Adipocyte (in vitro differentiated cells): ENCODE measurements around the gene HS3ST5.
A peak's percentile ranks its signal among the peaks of the same experiment; 100 is the strongest.

Experiments
- DNase-seq: peaks from one replicate; pipeline ENCODE4 v3.0.0-alpha.2; 2015; ENCODE audit warnings: low read depth
- H3K27me3 ChIP-seq: replicated peaks from 2 replicates; pipeline ENCODE4 v1.7.0; 2013; ENCODE audit warnings: mild to moderate bottlenecking, low read length, moderate library complexity; ENCODE audit not compliant: control insufficient read depth, insufficient read depth
- H3K36me3 ChIP-seq: 2 replicates; pipeline ENCODE4 v1.7.0; 2013; ENCODE audit warnings: low read length, mild to moderate bottlenecking, moderate library complexity; ENCODE audit not compliant: control insufficient read depth, insufficient read depth, severe bottlenecking
- H3K4me1 ChIP-seq: 2 replicates; pipeline ENCODE4 v1.7.0; 2013; ENCODE audit warnings: mild to moderate bottlenecking, low read length, moderate library complexity; ENCODE audit not compliant: control insufficient read depth, insufficient read depth
- H3K4me3 ChIP-seq: 2 replicates; pipeline ENCODE4 v1.7.0; 2013; ENCODE audit warnings: mild to moderate bottlenecking, low read length, moderate library complexity
- H3K9ac ChIP-seq: 2 replicates; pipeline ENCODE4 v1.7.0; 2013; ENCODE audit warnings: mild to moderate bottlenecking, low read length, moderate library complexity
- H3K9me3 ChIP-seq: 2 replicates; pipeline ENCODE4 v1.7.0; 2013; ENCODE audit warnings: mild to moderate bottlenecking, low read length, moderate library complexity; ENCODE audit not compliant: control insufficient read depth

Gene HS3ST5

GRCh38 chr6:114142258-114142657 lies 200.6 kb downstream of the HS3ST5 start:
- Histone ChIP-seq H3K9me3 (no peaks in the 10 kb centered on the region), H3K27me3 (peaks cover 10% of the 10 kb centered on the region), H3K4me3 (no peak overlapping the region), H3K9ac (no peak overlapping the region), H3K4me1 (peaks cover 4% of the 10 kb centered on the region), H3K36me3 (no peaks in the 10 kb centered on the region)
- DNase-seq: peak; percentile 16

- Histone ChIP-seq H3K36me3 (no peaks in the 10 kb centered on the region), H3K9ac (no peak overlapping the region), H3K4me3 (peak overlapping the region; percentile 71), H3K9me3 (no peaks in the 10 kb centered on the region), H3K4me1 (peaks cover 4% of the 10 kb centered on the region), H3K27me3 (peaks cover 3% of the 10 kb centered on the region)
- peak; percentile 66 for DNase-seq
Measured at GRCh38 chr6:114140416-114140815, 202.4 kb downstream of the HS3ST5 start.

- Histone ChIP-seq H3K27me3 (peaks cover 2% of the 10 kb centered on the region), H3K4me3 (no peak overlapping the region)
- no peak for DNase-seq
Measured at GRCh38 chr6:114138577-114139248, 204.1 kb downstream of the HS3ST5 start.

DNA sequence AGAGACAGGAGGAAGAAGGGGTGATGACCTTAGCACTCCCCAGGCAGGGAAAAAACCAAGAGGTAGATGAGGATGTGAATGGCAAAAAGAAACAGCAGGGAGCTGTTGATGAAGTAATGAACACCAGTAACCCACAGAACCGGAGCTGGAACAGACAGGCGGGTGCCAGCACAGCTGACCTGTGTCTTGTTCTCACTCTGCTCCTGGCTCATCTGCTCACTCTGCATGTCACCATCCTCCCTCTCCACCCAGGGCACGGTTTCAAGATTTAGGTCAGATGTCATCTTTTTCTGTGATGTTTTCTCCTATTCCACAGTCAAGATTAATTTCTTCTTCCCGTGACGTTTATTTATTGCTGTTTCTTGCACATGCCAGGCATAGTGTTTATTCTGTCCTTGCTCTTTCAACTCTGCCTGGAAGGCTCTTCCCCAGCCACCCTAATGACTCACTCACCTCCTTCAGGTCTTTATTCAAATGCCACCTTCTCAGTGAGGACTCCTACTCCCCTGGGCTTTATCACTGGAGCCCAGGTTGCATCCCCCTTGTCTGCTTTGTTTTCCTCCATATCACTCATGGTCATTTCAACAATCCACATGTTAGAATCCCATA lies 207.4 kb downstream of the HS3ST5 start:
- Histone ChIP-seq H3K9ac (no peak overlapping the region), H3K4me1 (no peaks in the 10 kb centered on the region), H3K4me3 (no peak overlapping the region), H3K27me3 (peaks cover 11% of the 10 kb centered on the region), H3K36me3 (no peaks in the 10 kb centered on the region), H3K9me3 (no peaks in the 10 kb centered on the region)
- no peak for DNase-seq

More at GRCh38 chr6:114138577-114139248, 204.1 kb downstream of the HS3ST5 start:
- Histone ChIP-seq H3K4me1 (peaks cover 4% of the 10 kb centered on the region), H3K9ac (no peak overlapping the region), H3K36me3 (no peaks in the 10 kb centered on the region), H3K9me3 (no peaks in the 10 kb centered on the region)

DNA sequence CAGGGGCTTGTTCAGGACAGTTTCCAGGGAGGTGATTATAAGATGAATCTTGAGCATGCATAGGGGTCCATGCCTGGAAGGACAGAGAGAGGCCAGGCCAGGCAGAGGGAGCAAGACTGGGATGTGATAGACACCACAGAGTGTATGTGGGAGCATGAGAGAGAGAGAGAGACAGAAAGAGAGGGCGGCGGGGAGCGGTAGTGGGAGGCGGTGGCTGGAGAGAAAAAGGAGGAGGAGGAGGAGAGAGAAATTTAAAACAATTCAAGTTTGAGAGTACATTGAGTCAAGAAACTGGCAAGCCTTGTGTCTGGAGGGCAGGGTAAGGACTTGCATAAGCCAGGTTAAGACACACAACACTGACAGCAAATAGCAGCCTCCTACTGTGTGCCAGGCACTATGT lies 209.0 kb downstream of the HS3ST5 start:
- Histone ChIP-seq H3K4me3 (no peak overlapping the region), H3K27me3 (peaks cover 11% of the 10 kb centered on the region)

DNA sequence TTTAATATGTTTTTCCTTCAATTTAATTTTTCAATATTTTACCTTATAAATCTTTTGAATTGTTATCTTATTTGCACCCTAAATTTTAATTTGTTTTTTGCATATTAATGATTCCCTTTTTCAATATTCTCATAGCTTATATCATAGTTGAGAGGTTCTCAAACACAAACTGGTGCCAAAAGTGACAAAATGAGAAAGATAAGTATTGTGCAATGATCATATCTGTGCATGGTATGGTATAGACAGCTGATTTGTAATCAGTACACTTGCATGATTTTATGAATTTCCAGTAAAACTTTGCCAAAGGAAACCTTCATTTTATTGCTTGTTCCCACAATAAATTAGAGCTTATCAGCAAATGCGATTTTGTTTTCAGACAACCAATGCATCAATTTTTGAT lies 210.9 kb downstream of the HS3ST5 start:
- Histone ChIP-seq H3K9ac (no peak overlapping the region), H3K9me3 (no peaks in the 10 kb centered on the region), H3K27me3 (peaks cover 9% of the 10 kb centered on the region), H3K4me3 (no peak overlapping the region), H3K36me3 (no peaks in the 10 kb centered on the region), H3K4me1 (no peaks in the 10 kb centered on the region)
- no peak for DNase-seq

More for the DNA sequence above, 209.0 kb downstream of the HS3ST5 start:
- no peaks in the 10 kb centered on the region for H3K4me1 ChIP-seq
- no peaks in the 10 kb centered on the region for H3K36me3 ChIP-seq
- H3K9ac ChIP-seq: no peak overlapping the region
- no peaks in the 10 kb centered on the region for H3K9me3 ChIP-seq
- DNase-seq: no peak

DNA sequence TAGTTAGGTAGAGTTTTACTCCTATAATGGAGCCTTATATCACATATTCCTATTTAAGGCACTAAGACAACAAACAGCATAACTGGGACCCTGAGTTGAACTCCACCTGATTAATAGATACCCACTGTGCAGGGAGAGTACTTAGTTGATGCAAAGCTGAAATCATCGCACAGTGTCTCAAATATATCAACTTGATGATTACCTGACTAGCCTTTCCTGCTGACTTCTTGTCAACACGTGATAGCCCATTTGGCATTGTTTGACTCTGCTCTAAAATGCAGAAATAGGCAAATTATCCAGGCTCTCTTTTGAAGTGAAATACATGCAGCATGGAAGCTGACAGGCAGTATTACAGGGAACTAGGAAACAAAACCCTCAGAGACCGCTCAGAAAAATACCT lies 217.2 kb downstream of the HS3ST5 start:
- DNase-seq: no peak
- H3K9me3 ChIP-seq: no peaks in the 10 kb centered on the region
- no peak overlapping the region for H3K9ac ChIP-seq
- H3K4me1 ChIP-seq: no peaks in the 10 kb centered on the region
- H3K27me3 ChIP-seq: peaks cover 4% of the 10 kb centered on the region
- H3K4me3 ChIP-seq: no peak overlapping the region
- H3K36me3 ChIP-seq: no peaks in the 10 kb centered on the region

DNA sequence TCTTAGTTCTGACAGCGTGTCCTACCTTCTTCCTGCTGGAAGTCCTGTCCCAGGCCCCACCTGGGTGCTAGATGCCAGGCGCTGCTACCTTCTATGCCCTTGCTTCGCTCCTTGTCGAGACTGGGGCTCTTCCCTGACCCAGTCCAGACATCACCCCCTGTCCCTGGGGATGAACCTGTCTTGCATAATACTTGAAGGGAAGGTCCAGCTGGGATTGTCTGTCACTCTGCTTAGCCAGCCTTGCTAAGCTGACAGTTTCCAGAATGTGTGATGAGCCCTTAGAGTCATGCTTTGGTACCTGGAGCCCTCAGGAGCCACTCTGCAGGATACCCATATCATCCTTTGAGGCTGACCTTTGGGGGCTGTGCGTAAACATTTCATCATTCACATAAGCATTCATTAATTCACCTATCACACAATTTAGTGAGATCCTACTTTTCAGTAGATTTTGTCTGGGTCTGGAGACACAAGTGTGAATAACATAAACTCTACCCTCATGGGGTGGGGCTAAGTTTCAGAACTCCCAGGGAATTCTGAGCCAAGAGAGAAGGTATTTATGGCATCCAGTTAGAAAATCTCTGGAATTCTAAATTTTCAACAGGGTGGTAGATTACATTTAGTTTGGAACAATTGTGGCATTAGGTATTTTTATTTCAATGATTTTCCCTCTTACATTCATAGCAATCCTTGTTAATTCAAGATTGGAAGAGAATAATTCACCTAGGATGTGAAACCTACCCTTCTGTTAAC lies 220.7 kb downstream of the HS3ST5 start:
- no peaks in the 10 kb centered on the region for H3K9me3 ChIP-seq
- peaks cover 4% of the 10 kb centered on the region for H3K27me3 ChIP-seq
- no peak overlapping the region for H3K9ac ChIP-seq
- no peaks in the 10 kb centered on the region for H3K4me1 ChIP-seq
- H3K4me3 ChIP-seq: no peak overlapping the region
- H3K36me3 ChIP-seq: no peaks in the 10 kb centered on the region
- DNase-seq: peak; percentile 24

DNA sequence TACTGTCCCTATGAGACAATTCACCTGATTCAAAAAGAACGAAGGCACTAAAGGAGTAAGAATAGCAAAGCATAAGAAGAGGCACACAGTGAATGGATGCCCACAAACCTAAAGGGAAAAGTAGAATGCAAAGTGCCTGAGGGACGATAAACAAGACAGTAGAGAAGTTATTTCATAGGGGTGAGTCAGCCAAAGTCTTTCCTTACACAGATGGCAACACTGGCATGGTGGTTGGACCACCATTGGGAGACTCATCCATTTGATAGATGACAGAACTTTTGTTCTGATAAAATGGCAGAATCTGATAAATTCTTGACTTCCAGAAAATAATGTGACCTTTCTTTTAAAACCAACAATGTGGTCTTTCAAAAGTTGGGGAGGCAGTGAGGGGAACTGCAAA lies 223.8 kb downstream of the HS3ST5 start:
- Histone ChIP-seq H3K4me3 (no peak overlapping the region), H3K27me3 (no peaks in the 10 kb centered on the region), H3K9ac (no peak overlapping the region), H3K36me3 (no peaks in the 10 kb centered on the region), H3K9me3 (no peaks in the 10 kb centered on the region), H3K4me1 (no peaks in the 10 kb centered on the region)
- DNase-seq: no peak

GRCh38 chr6:114115652-114116051 lies 227.2 kb downstream of the HS3ST5 start:
- DNase-seq: no peak
- Histone ChIP-seq H3K4me3 (no peak overlapping the region), H3K36me3 (no peaks in the 10 kb centered on the region), H3K9ac (no peak overlapping the region), H3K9me3 (no peaks in the 10 kb centered on the region), H3K4me1 (no peaks in the 10 kb centered on the region), H3K27me3 (no peaks in the 10 kb centered on the region)

DNA sequence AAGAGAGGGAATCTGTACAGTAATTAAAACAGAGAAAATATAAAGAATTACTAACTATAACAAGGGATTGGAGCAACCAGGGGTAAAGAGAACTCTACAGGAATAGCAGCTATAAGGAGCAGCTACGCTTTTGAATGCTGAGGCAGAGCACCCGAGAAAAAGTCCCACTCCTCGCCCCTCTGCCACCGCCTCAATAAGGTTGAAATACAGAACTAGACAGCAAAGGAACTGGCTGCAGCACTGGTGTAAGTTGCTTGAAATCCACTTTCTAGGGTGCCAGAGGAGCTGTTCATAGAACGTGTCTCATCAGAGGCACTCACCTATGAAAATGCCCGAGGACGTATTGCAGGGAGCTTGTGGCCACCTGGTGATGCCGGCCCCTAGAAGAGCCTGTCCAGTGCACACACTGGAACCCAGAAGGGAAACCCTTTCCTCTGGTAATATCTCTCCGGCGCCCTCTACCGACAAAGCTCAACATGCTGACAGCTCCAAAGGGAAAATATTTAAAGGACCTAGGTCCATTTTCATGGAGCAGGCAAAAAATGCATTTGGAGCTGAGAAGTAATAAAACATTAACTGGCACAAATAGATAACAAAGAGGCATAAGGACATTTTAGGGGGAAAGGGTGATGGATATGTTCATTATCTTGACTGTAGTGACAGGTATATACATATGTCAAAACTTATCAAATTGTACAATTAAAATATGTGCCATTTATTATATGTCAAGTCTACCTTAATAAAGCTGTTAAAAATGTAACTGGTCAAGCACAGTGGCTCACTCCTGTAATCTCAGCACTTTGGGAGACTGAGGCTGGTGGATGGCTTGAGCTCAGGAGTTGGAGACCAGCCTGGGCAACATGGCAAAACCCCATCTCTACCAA lies 234.5 kb downstream of the HS3ST5 start:
- no peaks in the 10 kb centered on the region for H3K36me3 ChIP-seq
- no peaks in the 10 kb centered on the region for H3K9me3 ChIP-seq
- H3K9ac ChIP-seq: no peak overlapping the region
- peak; percentile 87 for DNase-seq
- H3K4me1 ChIP-seq: no peaks in the 10 kb centered on the region
- no peak overlapping the region for H3K4me3 ChIP-seq
- H3K27me3 ChIP-seq: peaks cover 4% of the 10 kb centered on the region
